Coronary artery (tissue), 2 donors: ENCODE results near the gene CNDP2.
"Not testable (repeated sequence)": the region's sequence is repeated elsewhere in the genome, so short reads cannot be mapped to it uniquely, and the experiment has no call there.

Experiments
- DNase-seq: peaks from one replicate; pipeline ENCODE4 v3.0.0-alpha.2; 2017; ENCODE audit warnings: low spot score
- H3K27ac ChIP-seq, 2 donors: fragments of 200-600 bp; sonication (generic); one replicate each; pipeline ENCODE4 v1.5.1; 2016 to 2019
- H3K4me3 ChIP-seq: fragments of 200-600 bp; sonication (generic); 2 replicates; pipeline ENCODE4 v1.5.1; 2016; ENCODE audit warnings: mild to moderate bottlenecking, moderate library complexity
- CTCF ChIP-seq: fragments of 200-600 bp; sonication (generic); IDR thresholded peaks from one replicate; pipeline ENCODE4 v1.5.1; 2019; ENCODE audit warnings: antibody characterized with exemption

The CNDP2 gene

GRCh38 chr18:74551936-74552555 lies 55.9 kb downstream of the CNDP2 start:
- Histone ChIP-seq H3K27ac (no peak overlapping the region), H3K4me3 (no peak overlapping the region)
- TF ChIP-seq CTCF: peak; percentile 76
- peak; percentile 76 for DNase-seq

GRCh38 chr18:74556126-74556525 lies 60.0 kb downstream of the CNDP2 start:
- TF ChIP-seq CTCF: no peak
- Histone ChIP-seq H3K27ac (no peak overlapping the region), H3K4me3 (no peak overlapping the region)
- no peak for DNase-seq

- H3K27ac ChIP-seq: no peak overlapping the region
- TF ChIP-seq CTCF: no peak
- no peak overlapping the region for H3K4me3 ChIP-seq
- no peak for DNase-seq
These were observed 61.9 kb downstream of the CNDP2 start for GRCh38 chr18:74558096-74558495.

GRCh38 chr18:74562131-74562730 lies 66.1 kb downstream of the CNDP2 start:
- Histone ChIP-seq H3K27ac (no peak overlapping the region), H3K4me3 (no peak overlapping the region)
- no peak for TF ChIP-seq CTCF
- DNase-seq: no peak

- TF ChIP-seq CTCF: no peak
- no peak for DNase-seq
- Histone ChIP-seq H3K4me3 (no peak overlapping the region), H3K27ac (no peak overlapping the region)
These were observed 66.6 kb downstream of the CNDP2 start for GRCh38 chr18:74562775-74563174.

- Histone ChIP-seq H3K4me3 (no peak overlapping the region), H3K27ac (no peak overlapping the region)
- TF ChIP-seq CTCF: no peak
- DNase-seq: no peak
These were observed 67.8 kb downstream of the CNDP2 start for GRCh38 chr18:74563999-74564398.

GRCh38 chr18:74565164-74565563 lies 69.0 kb downstream of the CNDP2 start:
- not testable (repeated sequence) for H3K4me3 ChIP-seq, H3K27ac ChIP-seq

GRCh38 chr18:74565993-74566392 lies 69.8 kb downstream of the CNDP2 start:
- not testable (repeated sequence) for H3K4me3 ChIP-seq, DNase-seq, H3K27ac ChIP-seq

More at GRCh38 chr18:74565164-74565563, 69.0 kb downstream of the CNDP2 start:
- DNase-seq: not testable (repeated sequence)
